A172 (cell line): ENCODE results near the gene RCOR3. TPM values are rescaled to one million over a fixed set of nuclear protein-coding genes. Genes with fewer than 3 reads are reported as not detected.
A peak's percentile ranks its signal among the peaks of the same experiment; 100 is the strongest.
"Not testable (repeated sequence)": the region's sequence is repeated elsewhere in the genome, so short reads cannot be mapped to it uniquely, and the experiment has no call there.

Source experiments
- DNase-seq: peaks from one replicate; pipeline ENCODE4 v3.0.0-alpha.2; 2015; ENCODE audit warnings: low spot score
- total RNA-seq: library from RNA; depleted of rRNA; stranded (reverse); fragments of >200 nt; shearing (Covaris generic); gene quantifications from 2 replicates; pipeline ENCODE4 v1.2.3, GENCODE V29; 2014

RCOR3 gene
- total RNA-seq, 1 experiment from 2014 or later = 19.8 TPM

DNA sequence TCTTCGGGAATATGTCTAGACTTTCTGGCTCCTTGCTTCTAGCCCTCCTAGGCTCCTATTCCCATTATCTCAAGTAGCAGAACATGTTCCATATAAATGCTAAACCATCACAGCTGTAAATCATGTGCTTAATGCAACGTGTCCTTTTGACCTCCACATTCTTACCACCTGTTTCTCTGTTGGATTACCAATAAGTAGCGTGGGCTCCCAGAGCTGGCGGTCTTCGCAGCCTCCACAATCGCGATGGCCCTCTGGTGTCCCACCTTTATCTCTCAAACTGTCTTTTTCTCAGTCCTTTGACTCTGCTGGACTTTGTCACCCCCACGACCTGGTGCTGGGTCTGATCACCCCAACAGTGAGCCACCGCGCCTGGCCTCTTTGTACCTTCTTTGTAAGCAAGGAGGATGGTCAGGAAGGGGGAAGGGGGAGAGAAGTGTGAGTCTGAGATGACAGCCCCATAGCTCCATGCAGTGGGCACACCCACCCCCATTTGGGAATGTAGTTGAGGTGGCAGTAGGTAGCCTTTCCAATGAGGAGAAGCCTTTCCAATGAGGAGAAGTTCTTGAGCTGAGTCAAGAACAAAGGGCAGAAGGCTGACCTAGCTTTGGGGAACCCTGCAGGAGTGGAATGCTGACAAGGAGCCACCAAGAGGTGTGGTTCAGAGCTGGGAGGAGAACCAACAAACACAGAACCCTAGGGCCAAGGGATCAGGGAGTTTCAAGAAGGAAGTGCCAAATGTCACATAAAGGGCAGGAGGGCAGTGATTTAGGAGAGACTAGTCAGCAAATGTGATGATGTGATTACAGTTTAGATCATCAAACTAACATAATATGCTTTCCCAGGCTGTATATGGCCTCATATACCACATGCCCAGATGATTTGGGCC, 81.7 kb downstream of the RCOR3 start:
- DNase-seq = no peak

DNA sequence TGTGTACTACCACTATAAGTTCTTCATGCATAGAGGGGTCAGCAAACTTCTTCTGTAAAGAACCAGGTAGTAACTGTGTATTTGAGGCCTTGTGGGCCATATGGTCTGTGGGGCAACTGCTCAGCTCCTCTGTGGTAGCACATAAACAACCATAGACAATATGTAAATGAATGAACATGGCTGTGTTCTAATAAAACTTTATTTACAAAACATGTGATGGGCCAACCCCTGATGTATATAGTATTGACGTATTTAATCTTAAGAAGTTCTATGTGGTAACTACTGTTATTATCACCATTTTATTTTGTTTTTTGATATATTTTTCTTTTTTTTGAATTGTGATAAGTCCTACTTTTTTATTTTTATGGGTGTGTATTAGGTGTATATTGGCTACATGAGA, 82.8 kb downstream of the RCOR3 start:
- no peak for DNase-seq

DNA sequence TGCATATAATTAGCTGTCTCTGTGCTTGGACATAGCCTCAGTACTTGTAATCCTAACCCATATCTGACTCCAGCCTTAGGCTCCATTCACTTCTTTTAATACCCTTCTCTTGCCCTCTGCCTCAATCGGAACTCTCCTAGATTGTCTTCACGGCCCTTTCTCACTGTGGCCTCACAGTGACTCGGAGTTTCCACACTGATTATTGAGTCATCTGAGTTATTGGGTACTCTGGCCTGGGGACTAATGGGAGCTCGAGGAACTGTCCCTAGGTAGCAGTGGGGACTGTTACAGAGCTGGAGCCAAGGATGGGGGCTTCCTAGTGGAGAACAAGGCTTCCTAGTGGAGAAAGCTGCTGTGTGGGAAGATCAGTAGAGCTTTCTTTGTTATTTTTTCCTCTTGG, 84.4 kb downstream of the RCOR3 start:
- no peak for DNase-seq

DNA sequence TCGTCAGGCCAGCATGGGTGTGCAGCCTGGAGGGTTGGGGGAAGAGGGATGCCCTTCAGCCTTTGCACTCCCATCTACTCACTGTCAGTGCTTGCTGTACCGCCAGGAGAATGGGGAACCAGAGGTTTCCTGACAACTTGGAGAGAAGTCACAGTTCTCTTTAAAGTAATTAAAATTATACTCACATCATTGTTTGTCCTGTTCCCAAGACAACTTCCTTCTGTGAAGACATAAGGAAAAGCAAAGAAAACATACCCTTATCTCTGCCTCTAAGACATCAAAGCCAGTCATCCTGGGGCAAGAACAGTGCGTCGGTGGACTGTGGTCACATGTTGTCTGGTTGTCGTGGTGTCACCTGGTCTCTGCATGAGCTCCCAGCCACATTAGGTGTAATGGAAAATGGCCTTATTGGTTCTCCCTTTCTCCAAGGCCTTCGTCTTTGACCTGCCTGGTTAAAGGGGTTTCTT, 85.0 kb downstream of the RCOR3 start:
- DNase-seq = no peak

DNA sequence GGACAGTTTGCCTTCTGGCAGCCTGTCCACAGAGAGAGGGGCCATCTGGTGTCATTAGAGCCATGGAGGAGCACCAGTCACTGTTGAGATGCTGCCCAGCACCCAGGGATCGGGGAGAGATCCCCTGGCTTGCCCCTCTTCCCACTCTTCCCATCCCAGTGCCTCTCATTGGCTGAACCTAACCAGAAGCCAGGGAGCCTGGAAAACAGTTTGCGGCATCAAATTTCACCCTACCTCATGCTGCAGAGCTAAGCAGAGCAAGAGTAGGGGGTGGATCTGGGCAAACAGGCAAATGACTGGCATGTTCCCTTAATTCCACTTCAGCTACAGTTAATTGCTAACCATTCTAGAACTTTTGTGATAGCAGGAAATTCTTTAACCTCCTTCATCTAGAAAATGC, 86.6 kb downstream of the RCOR3 start:
- DNase-seq = no peak

DNA sequence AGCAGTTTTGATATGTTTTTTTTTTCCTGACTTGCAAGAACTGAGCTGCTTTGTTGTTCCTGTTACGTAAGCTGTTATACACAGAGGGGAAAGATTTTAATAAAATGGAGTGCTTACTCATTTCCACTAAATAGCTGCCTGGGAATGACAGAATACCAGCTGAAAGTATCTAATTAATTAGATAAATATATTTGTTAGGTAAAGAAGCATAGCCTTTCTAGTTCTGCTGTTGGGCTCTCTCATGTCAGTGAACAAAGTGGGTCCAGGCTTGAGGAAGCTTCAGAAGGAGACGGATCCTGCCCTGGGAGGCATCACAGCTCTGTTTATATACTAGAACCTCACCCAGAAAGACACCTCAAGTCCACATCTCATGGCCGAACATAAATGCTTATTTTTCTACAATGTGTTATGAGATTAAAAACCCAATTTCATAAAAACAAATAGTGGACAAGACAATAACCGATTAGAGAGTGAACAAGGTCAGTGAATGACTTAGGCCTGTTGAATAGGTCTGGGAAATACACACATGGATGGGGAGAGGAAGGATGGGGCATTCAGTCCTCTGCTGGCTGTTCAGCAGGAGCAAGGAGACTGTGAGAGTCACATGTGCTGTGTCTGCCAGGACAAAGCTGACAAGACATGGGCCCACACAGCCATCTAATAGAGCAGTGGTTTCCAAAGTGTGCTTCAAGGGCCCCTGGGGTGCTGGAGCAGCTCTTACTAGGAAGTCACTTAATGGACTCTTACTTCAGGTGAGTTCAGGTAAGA, 88.1 kb downstream of the RCOR3 start:
- DNase-seq = no peak

DNA sequence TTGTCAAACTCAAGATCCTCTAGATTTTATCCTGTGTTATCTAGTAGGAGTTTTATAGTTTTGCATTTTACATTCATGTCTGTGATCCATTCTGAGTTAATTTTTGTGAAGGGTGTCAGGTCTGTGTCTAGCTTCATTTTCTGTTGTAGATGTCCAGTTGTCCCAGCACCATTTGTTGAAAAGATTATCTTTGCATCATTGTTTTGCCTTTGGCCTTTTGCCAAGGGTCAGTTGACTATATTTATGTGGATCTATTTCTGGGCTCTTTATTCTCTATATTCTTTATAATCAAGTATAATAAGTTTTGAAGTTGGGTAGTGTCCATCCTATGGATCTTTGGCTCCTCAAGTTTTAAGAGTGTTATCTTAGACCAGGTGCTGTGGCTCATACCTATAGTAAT, 89.4 kb downstream of the RCOR3 start:
- DNase-seq = no peak

DNA sequence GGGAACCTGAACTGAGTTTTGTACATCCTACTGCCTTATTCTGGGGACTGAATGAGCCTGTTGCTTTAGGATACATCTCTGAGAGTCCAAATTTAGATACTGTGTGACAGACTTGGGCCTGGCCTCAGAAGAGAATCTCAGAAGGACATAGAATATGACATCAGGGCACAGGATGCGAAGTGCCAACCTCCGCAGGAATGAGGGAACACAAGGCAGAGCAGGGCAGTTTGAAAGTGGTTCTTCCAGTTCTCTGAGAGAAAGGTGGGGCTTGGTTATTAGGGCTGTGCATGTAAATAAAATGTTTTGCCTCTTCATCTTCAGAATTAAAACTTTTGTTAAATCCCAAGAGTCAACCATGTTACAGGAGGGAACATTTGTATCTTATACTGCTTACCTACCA, 90.6 kb downstream of the RCOR3 start:
- no peak for DNase-seq

DNA sequence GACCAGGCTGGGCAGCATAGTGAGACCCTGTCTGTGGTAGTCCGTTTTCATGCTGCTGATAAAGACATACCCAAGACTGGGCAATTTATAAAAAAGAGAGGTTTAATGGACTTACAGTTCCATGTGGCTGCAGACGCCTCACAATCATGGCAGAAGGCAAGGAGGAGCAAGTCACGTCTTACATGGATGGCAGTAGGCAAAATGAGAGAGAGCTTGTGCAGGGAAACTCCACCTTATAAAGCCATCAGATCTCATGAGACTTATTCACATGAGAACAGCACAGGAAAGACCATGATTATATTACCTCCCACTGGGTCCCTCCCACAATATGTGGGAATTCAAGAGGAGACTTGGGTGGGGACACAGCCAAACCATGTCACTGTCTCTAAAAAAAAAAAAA, 92.9 kb downstream of the RCOR3 start:
- DNase-seq = not testable (repeated sequence)

DNA sequence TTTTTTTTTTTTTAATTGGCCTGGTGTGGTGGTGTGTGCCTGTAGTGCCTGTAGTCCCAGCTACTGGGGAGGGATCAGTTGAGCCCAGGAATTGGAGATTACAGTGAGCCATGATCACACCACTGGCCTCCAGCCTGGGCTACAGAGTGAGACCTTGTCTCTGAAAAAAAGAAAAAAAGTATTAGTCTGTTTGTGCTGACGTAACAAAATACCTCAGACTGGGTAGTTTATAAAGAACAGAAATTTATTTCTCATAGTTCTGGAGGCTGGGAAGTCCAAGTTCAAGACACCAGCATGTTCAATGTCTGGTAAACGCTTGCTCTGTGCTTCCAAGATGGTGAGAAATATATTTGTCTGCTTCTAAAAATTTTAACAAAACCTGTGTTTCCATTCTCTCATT, 93.3 kb downstream of the RCOR3 start:
- DNase-seq = no peak

DNA sequence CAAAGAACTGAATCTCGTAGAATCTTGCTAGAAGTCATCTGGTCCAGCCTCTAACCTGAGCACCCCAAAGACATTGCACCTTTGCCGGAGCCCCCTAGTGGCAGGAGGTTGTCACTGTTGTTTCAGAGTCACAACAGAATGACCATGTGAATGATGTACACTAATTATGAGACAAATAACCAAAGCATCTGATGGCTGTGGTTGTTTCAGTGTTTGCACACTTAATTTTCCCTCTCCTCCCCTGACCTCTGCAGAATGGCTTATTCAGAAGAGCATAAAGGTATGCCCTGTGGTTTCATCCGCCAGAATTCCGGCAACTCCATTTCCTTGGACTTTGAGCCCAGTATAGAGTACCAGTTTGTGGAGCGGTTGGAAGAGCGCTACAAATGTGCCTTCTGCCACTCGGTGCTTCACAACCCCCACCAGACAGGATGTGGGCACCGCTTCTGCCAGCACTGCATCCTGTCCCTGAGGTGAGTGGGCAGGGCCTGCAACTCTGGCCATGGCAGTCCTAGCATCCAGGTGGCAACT, 93.9 kb downstream of the RCOR3 start:
- DNase-seq = peak; percentile 22

DNA sequence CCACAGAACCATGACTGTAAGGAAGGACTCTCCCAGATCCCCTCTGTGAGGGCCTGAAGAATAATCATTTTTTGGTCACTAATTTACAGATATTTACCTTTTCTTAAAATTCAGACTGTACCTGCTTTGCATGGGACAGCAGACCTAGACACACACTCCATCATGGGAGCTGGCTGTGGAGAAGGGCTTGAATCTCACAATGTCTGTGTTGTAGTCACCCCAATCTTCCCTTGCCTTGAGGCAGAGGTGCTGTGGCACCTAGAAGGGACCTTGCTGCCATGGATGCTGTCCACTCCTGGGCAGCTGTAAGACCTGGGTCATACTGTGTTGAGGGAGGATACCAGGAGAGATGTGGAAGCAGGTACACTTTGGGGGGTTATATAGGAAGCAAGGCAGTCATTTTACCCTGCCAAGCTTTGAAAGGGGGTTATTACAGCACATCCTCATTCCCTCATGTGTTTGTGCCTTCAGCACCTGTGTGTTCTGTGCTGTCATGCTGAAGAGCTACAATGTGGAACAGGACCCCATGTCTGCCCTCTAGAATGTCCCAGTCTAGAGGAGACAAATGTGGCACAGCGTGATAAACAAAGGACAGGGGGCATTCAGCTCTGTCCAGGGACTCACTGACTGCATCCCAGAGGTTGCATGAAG, 94.5 kb downstream of the RCOR3 start:
- no peak for DNase-seq

DNA sequence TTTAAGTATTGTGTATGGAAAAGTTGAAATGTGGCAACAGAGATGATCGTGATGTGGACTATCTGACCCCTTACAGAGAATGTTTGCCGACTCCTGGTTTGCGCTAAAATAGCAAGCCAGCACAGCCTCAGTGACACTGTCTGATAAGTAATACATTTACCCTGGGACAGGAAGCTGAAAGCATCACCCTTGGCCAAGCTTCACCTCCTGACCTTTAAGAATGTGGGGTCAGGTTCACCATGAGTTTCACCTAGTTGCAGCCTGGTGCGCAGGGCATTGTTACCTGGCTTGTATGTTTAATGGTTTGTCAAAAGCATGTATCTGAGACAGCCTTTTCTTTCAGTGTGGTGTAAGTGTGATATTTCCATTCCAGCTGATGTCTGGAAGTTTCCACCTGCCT, 96.7 kb downstream of the RCOR3 start:
- DNase-seq = no peak

DNA sequence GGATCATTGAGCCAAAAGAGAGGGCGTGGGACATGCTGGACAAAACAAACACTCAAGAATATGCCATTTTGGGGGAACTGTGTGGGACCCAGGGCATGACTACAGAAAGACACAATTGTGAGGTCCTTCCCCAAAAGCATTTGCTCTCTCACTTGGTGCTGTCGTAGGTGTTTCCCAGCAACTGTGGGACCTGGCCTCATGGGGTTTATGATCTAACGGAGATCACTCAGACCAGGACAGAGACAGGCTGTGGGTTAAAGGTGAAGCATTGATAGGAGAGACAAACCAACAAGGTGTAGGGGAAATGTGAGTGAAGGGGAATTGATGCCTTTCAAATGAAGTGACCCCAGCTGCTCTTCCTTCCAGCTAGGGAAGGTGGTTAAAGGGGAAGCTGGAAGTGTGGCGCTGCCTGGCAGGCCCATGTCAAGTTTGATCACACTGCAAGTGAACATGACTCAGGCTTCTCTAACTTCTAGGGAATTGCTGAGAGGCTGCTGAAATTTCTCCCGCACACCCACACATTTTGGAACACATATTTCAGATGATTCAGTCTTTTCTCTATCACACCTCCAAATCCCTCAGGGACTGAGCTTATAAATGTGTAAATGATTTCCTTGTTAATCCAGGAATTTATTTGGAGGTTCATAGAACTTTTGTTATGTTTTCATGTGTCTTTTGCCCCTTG, 97.7 kb downstream of the RCOR3 start:
- no peak for DNase-seq

DNA sequence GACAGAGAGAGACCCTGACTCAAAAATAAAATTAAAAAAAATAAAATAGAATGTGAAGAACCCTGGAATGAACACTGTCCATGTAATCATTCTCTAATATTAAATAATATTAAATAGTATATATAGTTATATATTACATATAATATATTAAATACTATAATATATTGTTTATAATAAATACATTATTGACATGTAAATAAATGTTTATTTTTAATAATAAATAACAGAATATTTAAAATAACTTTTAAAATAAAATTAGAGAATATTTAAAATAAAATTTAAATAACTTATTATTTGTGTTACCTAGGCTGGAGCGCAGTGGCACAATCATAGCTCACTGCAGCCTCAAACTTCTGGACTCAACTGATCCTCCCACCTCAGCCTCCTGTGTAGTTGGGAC, 99.5 kb downstream of the RCOR3 start:
- DNase-seq = no peak

DNA sequence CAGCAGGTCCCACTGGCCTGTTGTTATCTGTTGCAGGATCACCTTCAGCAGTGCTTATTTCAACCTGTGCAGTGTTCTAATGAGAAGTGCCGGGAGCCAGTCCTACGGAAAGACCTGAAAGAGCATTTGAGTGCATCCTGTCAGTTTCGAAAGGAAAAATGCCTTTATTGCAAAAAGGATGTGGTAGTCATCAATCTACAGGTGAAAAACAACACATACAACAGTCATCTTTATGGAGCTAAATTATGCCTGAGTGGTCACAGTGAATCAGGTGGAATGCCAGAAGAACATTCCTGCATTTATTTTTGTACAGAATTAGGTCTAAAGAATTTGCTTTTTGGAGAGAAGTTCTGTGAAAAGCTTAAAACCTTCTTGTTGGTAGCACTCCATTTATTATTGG, 100.7 kb downstream of the RCOR3 start:
- DNase-seq = no peak

DNA sequence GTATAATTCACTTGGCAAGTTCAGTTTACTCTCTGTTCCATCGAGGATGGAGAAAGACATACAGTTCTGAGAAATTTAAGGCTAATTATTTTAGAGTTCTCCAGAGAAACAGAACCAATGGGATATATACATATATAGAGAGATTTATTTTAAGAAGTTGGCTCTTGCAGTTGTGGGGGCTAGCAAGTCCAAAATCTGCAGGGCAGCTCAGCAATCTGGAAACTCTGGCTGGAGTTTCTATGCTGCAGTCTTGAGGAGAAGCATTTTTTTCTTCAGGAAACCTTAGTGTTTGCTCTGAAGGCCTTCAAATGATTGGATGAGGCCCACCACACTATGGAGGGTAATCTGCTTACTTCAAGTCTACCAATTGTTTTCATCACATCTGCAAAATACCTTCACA, 102.0 kb downstream of the RCOR3 start:
- no peak for DNase-seq
